Activated CD4-positive, alpha-beta T cell treated with anti-CD3 and anti-CD28 coated beads, Interleukin-10, Interleukin-2, amounts not matched to agents 100 ng/mL and 50 ng/mL, durations not matched to agents 16 hours and 8 hours (primary cell): ENCODE measurements around the gene POMP.
"Not testable (repeated sequence)": the region's sequence is repeated elsewhere in the genome, so short reads cannot be mapped to it uniquely, and the experiment has no call there.

Source experiments
- DNase-seq: peaks from one replicate; pipeline ENCODE4 v3.0.0-alpha.2; 2020

The POMP gene

DNA sequence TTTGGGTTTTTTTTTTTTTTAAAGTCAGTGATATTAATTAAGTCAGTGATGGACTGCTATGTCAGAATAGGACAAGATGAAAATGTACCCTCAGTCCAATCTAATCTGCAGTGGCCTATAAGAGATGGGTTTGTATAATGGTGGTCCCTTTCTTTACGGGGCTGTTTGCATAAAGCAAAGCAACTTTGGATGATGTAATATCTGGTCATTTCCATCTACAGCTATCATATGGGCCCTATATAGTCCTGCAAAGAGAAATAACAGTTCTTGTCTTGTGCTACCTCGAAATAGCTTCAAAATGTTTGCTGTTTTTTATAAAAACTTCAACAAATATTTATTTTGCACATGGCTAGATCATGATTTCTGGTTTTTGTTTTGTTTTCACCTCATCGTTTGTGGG lies 20.2 kb upstream of the POMP start:
- DNase-seq = no peak

DNA sequence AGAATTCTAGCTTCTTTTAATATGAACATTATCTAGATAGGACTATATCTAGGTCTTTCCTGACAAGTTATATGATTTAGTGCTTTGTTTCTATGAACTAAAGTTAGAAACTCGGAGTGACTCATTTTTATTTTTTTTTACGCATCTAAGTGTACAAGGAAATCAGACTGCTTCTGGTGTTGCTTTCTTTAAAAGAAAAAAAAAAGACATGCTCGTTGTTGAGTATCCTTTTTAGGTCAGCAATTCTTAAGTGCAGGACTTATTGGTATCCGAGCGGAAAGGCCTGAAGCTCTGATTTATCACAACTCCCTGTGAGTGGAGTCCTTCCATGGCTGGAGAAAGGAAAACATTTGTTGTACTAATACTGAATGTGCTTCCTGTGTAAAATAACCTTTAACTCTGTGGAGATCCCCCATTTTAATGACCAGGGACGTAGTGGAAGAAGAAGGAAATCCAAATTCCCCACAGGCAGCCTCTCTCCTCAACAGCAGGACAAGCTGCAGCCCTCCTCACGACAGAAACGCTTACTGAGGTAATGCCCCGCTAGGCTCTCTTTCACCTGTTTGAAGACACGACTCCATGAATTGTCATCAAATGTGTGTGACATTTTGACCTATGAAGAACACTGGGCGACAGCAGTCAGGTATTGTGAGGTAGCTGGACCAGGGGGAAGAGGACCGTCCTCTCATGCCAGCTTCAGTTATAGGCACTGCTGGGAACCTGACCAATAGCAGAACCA lies 17.9 kb upstream of the POMP start:
- no peak for DNase-seq

DNA sequence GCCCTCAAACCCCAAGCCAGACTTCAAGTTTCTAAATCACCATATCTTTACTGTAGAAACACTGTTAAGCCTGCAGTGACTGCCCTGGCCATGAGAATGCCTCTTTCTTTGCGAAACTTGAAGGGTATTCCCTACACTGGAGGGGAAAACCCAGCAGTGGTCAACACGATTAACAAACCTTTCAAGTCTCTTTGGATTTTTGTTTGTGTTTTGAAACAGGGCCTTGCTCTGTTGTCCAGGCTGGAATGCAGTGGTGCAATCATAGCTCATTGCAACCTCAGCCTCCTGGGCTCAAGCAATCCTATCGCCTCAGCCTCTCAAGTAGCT lies 17.4 kb upstream of the POMP start:
- no peak for DNase-seq

DNA sequence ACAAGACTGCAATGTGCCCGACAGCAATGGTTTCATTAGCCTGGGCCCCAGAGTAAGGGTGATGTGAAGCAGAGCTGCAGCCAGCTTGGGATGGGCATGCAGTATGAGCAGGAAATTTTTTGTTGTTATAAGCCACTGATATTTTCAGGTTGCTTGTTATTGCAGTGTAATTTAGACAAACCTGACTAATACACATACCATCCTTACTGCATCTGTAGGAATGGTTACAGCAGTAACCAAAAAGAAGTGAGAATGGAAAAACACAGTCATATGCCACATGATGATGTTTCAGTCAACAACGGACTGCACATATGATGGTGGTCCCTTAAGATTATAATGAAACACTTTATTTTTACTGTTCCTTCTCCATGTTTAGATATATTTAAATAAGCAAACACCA lies 8.6 kb upstream of the POMP start:
- DNase-seq = peak; percentile 52

DNA sequence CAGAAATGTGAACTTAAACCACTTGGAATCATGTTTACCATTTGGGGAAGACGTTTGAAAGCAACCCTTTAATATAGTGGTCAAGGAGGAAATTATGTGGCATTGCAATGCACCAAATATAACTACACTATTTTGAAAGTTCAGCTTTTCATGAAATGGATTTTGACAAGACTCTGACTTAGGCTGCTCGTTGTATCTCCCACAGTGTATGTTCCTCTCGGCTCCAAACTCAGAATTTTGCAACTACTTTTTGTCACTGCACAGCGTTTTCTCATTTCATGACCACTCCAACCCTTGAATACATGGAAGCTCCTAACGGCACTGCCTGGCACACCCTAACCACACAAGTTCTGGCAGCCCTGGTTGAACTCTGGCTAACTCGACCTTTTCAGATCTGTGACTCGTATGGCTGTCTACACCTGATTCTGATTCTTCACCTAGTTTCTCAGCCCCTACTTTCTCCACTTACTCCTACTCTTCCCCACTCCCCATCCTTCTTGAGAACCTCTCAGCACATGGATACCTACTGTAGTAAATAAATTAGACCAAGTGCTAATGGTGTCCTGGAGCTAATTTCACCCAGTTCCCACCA lies 7.0 kb upstream of the POMP start:
- DNase-seq = no peak

DNA sequence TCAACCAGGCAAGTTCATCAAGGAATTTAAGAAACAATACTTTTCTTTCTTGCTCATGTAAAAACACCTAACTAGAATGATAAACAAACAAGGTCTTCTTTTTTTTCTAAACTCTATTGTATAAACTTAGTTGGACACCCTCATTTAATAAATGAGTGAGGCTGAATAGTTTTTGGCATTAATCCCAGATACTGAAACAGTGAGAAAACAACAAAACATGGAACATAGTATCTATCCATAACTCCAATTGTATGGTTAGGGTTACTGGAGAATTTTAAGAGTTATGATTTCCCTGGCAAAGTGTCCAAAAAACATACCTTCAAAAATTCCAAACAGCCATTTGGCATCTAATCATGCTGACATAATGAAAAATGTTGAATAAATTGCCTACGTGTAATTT lies 5.8 kb upstream of the POMP start:
- DNase-seq = no peak

DNA sequence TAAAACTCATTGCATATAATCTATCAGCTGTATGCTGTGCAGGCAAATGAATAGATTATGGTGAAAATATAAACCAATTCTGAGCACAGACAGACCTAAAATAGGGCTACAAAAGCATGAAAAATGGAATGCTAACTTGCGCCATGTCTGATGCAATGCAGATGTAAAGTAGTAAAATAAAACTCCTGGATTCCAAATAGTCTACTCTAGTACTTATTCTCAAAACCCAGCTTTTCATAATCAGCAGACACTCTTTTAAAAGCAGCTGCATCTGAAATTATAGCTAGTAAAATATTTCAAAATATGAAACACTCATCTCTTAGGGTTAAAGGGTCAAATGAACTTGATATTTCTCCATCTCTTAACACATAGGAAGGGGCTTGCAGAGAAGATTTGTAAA lies 4.7 kb upstream of the POMP start:
- DNase-seq = no peak

DNA sequence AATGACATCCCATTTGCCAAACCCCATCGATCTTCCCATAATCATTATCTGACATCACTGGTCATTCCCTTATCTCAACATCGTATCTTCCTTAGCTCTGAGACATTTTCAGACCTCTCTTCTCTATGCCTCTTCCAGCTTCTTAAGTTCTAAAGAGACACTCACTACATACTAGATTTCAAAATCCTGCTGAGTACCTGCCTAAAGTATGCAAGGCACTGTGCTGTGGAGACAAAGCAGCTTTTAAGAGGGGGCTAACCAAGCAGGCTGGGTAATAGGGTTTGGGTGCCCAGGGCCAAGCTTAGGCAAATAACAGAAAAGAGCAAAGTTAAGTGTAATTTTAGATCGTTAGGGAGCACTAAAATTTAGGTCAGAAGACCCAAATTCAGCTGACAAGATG lies 3.4 kb upstream of the POMP start:
- DNase-seq = no peak

DNA sequence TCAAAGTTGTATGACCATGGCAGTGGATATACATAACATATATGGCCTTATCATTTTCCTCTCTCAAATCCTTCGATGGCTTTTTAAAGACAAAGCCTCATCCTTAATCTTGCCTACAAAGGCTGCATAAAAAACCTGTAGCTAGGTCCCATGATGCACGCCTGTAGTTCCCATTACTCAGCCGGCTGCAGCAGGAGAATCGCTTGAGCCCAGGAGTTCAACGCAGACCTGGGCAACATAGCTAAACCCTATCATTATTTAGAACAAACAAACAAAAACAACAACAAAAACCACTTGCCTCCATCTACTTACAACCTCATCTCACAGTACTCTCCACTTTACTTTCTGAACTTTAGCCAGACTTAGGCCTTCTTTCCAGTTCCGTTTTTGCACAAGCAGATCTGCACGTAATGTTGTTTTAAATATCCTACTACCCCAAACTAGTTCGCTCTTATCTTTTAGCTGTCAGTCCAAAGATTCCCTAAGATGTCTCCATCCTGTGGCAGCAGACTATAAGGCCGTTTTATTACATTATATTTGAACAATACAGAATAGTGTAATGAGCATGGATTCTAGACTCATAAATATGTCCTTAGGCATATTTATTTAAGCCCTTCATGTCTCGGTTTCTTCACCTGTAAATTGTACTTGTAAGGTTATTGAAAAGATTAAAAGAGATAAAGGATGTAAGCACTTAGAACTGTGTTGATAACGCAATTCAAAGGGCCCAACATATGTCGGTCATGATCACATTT lies 969 bp upstream of the POMP start:
- DNase-seq = no peak

DNA sequence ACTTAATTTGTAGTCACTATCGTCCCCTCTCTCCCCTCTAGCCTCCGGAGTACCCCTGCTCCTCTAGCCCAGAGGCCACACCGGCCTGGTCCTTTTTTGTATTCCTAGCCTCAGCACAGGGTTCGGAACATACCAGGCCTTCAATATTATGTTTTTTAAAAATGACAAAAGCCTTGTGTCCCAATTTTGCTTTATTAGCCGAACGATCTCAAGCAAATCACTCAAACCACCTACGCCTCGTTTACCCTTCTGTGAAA lies 463 bp upstream of the POMP start:
- no peak for DNase-seq

DNA sequence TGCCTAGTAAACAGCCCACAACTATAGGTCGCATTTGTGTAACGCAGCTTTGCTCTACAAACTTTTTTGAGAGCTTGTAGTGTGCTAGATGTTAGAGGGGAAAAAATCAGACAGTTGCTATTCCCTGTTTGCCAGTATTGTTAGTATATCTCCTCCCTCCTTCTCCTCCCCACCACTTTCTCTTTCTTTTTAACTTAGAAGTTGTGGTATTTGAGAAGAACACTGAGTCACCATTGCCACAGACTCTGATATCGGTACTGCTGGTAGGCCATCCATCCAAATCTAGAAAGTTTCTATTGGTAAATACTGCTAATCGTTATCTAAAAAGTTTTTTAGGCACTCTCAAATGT lies 666 bp downstream of the POMP start:
- DNase-seq = peak; percentile 75

DNA sequence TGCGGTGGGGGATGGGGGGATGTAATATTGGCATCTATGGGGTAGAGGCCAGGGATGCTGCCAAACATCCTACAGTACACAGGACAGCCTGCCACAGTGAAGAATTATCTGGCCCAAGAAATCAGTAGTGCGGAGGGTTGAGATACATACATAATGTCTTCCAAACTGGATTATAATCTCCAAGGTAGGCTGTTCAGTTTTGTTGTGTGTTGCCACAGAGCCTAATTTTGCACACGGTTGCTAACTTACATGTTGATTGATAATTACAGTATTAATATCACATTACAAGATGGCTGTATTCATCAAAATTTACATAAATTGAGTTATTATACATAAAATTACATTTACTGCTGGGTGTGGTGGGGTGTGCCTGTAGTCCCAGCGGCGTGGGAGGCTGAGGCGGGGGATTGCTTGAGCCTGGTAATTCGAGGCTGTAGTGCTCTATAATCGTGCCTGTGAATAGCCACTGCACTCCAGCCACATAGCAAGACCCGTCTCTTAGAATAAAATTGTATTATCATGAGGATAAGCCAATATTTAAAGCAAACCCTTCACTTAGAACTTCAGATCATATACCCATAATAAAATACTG lies 8.1 kb downstream of the POMP start:
- DNase-seq = no peak

DNA sequence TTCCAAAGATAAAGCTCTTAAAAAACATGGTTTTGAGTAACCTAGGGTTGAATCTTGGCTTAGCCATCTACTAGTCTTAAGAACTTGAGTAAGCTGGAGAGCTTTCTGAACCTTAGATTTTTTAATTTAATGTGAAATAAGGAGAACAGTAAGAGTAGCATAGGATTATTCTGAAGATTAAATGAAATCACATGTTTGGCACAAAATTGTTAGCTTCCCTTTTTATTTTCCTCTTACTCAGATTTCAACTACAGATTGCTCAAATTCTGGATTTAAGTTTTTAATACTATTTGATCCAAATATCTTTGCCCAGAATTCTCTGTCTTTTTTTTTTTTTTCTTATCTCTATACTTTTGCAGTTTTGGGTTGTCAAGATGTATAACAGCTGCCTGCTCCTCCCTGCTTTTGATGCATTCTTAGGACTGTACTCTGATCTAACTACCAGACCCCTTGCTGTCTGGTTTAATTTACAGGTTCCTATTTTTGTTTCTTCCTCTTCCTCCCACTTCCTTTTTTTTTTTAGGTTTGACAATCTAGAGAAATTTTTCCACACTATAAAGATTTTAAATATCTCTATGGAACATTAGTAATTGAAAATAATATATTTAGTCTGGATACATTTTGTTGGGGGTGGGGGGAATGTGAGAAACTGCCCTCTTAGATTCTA lies 12.3 kb downstream of the POMP start:
- no peak for DNase-seq

DNA sequence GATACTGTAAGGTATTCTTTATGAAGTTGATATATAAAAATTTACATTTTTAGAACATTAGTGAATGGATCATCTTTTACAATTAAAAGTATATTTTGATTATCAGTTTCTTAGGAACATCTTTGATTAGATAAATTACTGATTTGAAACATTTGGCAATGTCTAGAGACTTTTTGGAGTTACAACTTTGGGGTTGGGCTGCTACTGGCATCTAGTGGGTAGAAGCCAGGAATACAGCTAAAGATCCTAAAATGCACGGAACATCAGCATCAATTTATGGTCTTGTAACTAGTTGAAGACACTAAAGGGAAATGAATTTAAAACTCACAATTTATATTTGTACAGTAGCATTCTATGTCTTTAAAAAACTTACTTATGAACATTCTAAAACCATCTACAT lies 19.9 kb downstream of the POMP start:
- DNase-seq = no peak

DNA sequence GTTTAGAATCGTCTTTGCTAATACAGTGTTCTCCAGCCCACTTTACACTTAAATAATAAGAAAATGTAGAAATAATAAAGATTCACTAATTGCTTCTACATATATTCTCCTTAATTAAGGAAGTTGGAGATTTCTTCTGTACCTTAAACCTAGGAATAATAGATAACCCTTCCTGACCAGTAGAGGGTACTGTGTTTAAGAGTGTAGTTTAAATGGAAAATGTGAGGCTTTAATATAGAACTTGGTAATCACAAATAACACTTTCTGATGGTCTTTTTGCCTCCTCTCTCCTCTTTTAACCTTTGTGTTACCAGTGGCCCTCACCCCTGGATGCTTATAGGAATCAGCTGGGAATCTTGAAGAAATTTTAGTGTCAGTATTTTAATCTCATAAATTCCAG lies 20.7 kb downstream of the POMP start:
- DNase-seq = no peak

DNA sequence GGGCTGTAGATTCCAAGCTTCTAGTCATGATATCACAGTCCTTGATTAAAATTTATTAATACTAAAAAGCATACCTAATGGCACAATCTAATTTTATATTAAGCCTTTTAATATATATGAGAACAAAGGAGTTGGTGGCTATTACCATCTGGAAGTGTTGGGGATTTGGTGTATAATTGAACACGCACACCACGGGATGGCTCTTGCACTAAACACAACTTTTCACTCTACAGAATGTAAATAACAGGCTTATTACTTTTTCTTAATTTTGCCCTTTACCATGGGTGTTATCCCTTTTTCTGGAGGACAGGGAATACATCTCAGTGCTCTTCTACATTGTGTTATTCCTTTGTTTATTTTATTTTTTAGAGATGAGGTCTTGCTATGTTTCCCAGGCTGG lies 21.6 kb downstream of the POMP start:
- DNase-seq = no peak

DNA sequence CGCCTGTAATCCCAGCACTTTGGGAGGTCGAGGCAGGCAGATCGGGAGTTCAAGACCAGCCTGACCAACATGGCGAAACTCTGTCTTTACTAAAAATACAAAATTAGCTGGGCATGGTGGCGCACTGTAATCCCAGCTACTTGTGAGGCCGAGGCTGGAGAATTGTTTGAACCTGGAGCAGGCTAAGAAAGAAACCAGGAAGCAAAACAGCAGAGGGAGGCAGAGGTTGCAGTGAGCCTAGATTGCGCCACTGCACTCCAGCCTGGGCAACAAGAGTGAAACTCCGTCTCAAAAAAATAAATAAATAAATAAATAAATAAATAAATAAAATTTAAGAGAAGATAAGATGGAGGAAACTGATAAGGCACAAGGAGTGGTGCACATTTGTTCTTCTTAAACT lies 24.2 kb downstream of the POMP start:
- DNase-seq = not testable (repeated sequence)

DNA sequence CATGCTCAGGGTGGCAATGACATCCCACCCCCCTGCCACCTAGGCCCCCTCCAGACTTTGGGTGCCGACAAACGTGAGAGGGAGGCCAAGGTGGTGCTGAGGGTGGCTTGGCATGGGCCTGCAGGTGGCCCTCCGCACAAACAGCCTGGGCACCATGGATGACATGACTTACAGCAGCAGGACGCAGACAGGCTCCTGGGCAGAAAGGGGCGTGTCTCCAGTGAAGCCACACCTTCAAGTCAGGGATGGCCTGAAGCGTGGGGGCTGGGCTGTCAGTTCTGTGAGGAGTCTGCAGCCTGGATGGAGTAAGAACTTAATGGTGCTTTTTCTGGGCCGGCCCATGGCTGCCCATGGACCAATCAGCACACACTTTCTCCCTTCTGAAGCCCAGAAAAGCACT lies 25.3 kb downstream of the POMP start:
- DNase-seq = no peak

DNA sequence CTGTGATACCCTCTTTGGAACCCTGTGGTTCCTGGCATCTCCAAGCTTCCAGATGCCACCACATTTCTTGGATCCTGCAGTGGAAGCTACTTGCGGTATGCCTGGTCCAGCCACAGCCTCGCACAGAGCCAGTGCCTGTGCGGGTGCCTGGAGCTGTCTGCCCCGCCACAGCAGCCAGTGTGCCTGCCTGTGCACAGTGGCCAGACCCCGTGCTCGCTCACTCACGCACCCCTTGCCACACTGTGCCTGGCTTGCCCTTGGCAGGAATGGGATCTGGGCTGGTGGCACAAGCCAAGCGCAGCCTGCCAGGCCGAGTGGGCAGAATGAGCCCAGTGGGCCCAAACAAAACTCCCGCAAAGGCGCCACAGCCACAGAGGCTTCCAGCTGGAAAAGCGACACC lies 26.2 kb downstream of the POMP start:
- no peak for DNase-seq

DNA sequence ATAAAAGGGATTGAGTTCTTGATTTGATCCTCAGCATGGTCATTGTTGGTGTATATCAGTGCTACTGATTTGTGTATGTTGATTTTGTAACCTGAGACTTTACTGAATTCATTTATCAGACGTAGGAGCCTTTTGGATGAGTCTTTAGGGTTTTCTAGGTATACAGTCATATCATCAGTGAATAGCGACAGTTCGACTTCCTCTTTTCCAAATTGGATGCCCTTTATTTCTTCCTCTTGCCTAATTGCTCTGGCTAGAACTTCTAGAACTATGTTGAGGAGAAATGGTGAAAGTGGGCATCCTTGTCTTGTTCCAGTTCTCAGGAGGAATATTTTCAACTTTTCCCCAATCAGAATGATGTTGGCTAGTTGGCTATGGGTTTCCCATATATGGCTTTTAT lies 27.0 kb downstream of the POMP start:
- no peak for DNase-seq

DNA sequence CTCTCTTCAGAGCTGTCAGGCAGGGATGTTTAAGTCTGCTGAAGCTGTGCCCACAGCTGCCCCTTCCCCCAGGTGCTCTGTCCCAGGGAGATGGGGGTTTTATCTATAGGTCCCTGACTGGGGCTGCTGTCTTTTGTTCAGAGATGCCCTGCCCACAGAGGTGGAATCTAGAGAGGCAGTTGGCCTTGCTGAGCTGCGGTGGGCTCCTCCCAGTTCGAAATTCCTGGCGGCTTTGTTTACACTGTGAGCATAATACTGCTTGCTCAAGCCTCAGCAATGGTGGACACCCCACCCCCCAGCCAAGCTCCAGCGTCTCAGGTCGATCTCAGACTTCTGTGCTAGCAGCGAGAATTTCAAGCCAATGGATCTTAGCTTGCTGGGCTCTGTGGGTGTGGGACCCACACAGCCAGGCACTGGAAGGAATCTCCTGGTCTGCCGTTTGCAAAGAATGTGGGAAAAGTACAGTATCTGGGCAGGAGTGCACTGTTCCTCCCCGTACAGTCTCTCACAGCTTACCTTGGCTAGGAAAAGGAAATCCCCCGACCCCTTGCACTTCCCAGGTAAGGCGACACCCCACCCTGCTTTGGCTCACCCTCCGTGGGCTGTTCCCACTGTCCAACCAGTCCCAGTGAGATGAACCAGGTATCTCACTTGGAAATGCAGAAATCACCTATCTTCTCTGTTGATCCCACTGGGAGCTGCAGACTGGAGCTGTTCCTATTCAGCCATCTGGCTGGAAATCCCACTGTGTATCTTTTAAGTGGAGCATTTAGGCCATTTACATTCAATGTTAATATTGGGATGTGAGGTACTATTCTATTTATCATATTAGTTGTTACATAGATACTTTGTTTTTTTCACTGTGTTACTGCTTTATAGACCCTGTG lies 34.9 kb downstream of the POMP start:
- not testable (repeated sequence) for DNase-seq

DNA sequence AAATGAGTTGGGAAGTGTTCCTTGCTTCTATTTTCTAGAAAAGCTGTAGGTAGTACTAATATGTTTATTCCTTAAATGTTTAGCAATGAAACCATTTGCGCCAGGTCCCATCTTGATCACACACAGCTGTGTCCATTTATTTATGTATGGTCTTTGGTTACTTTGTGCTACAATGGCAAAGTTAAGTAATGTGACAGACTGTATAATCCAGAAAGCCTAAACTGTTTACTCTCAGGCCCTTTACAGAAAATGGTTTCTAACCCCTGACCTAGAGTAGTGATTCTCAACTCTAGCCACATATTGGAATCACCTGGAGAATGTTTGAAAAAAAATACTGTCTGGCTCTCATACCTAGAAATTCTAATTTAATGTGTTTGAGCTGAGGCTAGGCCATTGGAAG lies 38.5 kb downstream of the POMP start:
- no peak for DNase-seq

DNA sequence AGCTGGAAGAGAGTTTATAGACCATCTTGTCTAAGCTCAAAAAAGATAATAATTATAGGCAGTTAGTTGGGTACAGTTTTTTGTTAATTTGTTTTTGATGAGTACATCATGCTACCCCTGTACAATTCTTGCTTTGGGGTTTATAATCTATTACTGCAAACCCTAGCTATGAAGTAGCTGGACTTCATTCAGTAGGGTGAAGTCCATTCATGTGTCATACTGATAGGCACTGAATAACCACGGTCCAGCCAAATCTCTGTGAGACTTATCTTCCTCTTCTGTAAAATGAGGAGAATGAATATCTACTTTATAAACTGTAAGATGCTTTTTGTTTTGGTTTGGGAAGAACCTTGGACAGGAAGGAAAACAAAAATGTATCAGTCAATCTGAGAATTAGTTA lies 40.3 kb downstream of the POMP start:
- DNase-seq = no peak
